ENCODE measurements around the gene CMTM8.

DNA sequence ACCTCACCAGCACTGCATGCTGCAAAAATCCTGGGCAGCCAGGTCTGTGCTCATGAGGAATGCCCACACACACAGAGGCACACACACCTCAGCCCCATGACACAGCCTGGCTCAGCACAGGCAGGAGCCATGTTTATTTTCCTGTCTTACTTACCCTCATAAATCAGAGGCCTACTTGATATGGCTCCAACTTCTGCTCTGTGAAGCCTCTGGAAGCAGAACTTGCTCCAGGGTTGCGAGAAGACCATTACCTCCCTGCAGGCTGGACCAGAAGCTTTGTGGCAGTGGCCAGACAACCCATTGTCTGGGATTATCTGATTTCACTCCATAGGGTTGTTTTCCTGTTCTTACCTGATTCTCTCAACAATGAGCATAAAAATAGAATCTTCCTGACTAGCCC, 43.8 kb upstream of the CMTM8 start:
- TF ChIP-seq POLR2A (IDR thresholded peaks at IDR 0.05), result no peak
- no peak for TF ChIP-seq CTCF (IDR thresholded peaks at IDR 0.05)
